ENCODE measurements around the gene CDKN1C. TPM values are rescaled to one million over a fixed set of nuclear protein-coding genes. Genes with fewer than 3 reads are reported as not detected.

The CDKN1C gene
- total and polyA plus RNA-seq, 2 experiments from 2014 or later: 470 to 526 TPM

- H3K9me3 ChIP-seq (ENCODE audit: low read depth): no peaks in the 10 kb centered on the region
- no peaks in the 10 kb centered on the region for H3K27me3 ChIP-seq
- peak; percentile 51 for DNase-seq (ENCODE audit: low spot score)
- 62% methylated on average over 11 of the region's 11 CpGs for WGBS (ENCODE audit: low lambda C conversion rate, missing lambda C conversion rate)
- H2AFZ ChIP-seq: no peak overlapping the region
- peaks cover 3% of the 10 kb centered on the region for H3K36me3 ChIP-seq (replicated peaks; ENCODE audit: insufficient read depth, low read depth)
- peak overlapping the region; percentile 94 for H3K27ac ChIP-seq
- H3K4me3 ChIP-seq: peak overlapping the region; percentile 95
- H3K4me1 ChIP-seq (ENCODE audit: insufficient read depth): peaks cover 20% of the 10 kb centered on the region
- peaks cover 31% of the 10 kb centered on the region for H3K79me2 ChIP-seq
- TF ChIP-seq EZH2 (IDR thresholded peaks at IDR 0.05; ENCODE audit: borderline replicate concordance) (no peak), CTCF (IDR thresholded peaks at IDR 0.05; ENCODE audit: poor library complexity) (no peak), EZH2phosphoT487 (IDR thresholded peaks at IDR 0.05; ENCODE audit: low read depth, severe bottlenecking, unreplicated experiment) (no peak)
- H3K4me2 ChIP-seq: peak overlapping the region; percentile 95
- H3K9me2 ChIP-seq (replicated peaks; ENCODE audit: insufficient read depth): no peaks in the 10 kb centered on the region
- H4K20me1 ChIP-seq (ENCODE audit: insufficient read depth, poor library complexity, severe bottlenecking): peaks cover 25% of the 10 kb centered on the region
Observed at GRCh38 chr11:2882396-2883110, 3.0 kb downstream of the CDKN1C start.

GRCh38 chr11:2881981-2882375, 3.6 kb downstream of the CDKN1C start:
- WGBS (ENCODE audit: low lambda C conversion rate, missing lambda C conversion rate): 48% methylated on average over 12 of the region's 12 CpGs
- no peaks in the 10 kb centered on the region for H3K27me3 ChIP-seq

GRCh38 chr11:2881076-2881980, 4.2 kb downstream of the CDKN1C start:
- Histone ChIP-seq H3K9me3 (ENCODE audit: low read depth) (no peaks in the 10 kb centered on the region), H3K27ac (peak overlapping the region; percentile 94), H4K20me1 (ENCODE audit: insufficient read depth, poor library complexity, severe bottlenecking) (peaks cover 25% of the 10 kb centered on the region), H3K4me2 (peak overlapping the region; percentile 95), H3K36me3 (replicated peaks; ENCODE audit: insufficient read depth, low read depth) (peaks cover 3% of the 10 kb centered on the region), H3K4me1 (ENCODE audit: insufficient read depth) (peaks cover 17% of the 10 kb centered on the region), H3K4me3 (no peak overlapping the region), H2AFZ (no peak overlapping the region), H3K79me2 (peaks cover 29% of the 10 kb centered on the region), H3K9me2 (replicated peaks; ENCODE audit: insufficient read depth) (no peaks in the 10 kb centered on the region), H3K27me3 (no peaks in the 10 kb centered on the region)
- no peak for DNase-seq (ENCODE audit: low spot score)
- TF ChIP-seq CTCF (IDR thresholded peaks at IDR 0.05; ENCODE audit: poor library complexity) (no peak), EZH2 (IDR thresholded peaks at IDR 0.05; ENCODE audit: borderline replicate concordance) (no peak), EZH2phosphoT487 (IDR thresholded peaks at IDR 0.05; ENCODE audit: low read depth, severe bottlenecking, unreplicated experiment) (no peak)
- whole genome bisulfite sequencing (ENCODE audit: low lambda C conversion rate, missing lambda C conversion rate): 81% methylated on average over 19 of the region's 19 CpGs

More at GRCh38 chr11:2881981-2882375, 3.6 kb downstream of the CDKN1C start:
- H3K27ac ChIP-seq: peak overlapping the region; percentile 94
- no peak overlapping the region for H2AFZ ChIP-seq
- TF ChIP-seq EZH2 (IDR thresholded peaks at IDR 0.05; ENCODE audit: borderline replicate concordance): no peak
- no peaks in the 10 kb centered on the region for H3K9me2 ChIP-seq (replicated peaks; ENCODE audit: insufficient read depth)
- peaks cover 20% of the 10 kb centered on the region for H3K4me1 ChIP-seq (ENCODE audit: insufficient read depth)
- H4K20me1 ChIP-seq (ENCODE audit: insufficient read depth, poor library complexity, severe bottlenecking): peaks cover 25% of the 10 kb centered on the region
- peak overlapping the region; percentile 95 for H3K4me2 ChIP-seq
- no peaks in the 10 kb centered on the region for H3K9me3 ChIP-seq (ENCODE audit: low read depth)
- peaks cover 3% of the 10 kb centered on the region for H3K36me3 ChIP-seq (replicated peaks; ENCODE audit: insufficient read depth, low read depth)
- no peak overlapping the region for H3K4me3 ChIP-seq
- H3K79me2 ChIP-seq: peaks cover 31% of the 10 kb centered on the region
- DNase-seq (ENCODE audit: low spot score): peak; percentile 55

GRCh38 chr11:2880646-2881045, 4.9 kb downstream of the CDKN1C start:
- H2AFZ ChIP-seq: no peak overlapping the region
- no peaks in the 10 kb centered on the region for H3K9me3 ChIP-seq (ENCODE audit: low read depth)
- no peaks in the 10 kb centered on the region for H3K27me3 ChIP-seq
- peak overlapping the region; percentile 94 for H3K27ac ChIP-seq
- H3K4me1 ChIP-seq (ENCODE audit: insufficient read depth): peaks cover 15% of the 10 kb centered on the region
- H3K4me2 ChIP-seq: no peak overlapping the region
- WGBS (ENCODE audit: low lambda C conversion rate, missing lambda C conversion rate): 40% methylated on average over 1 of the region's 7 CpGs
- H3K36me3 ChIP-seq (replicated peaks; ENCODE audit: insufficient read depth, low read depth): peaks cover 3% of the 10 kb centered on the region
- no peaks in the 10 kb centered on the region for H3K9me2 ChIP-seq (replicated peaks; ENCODE audit: insufficient read depth)
- no peak for DNase-seq (ENCODE audit: low spot score)
- H4K20me1 ChIP-seq (ENCODE audit: insufficient read depth, poor library complexity, severe bottlenecking): peaks cover 25% of the 10 kb centered on the region
- TF ChIP-seq EZH2 (IDR thresholded peaks at IDR 0.05; ENCODE audit: borderline replicate concordance) (no peak), CTCF (IDR thresholded peaks at IDR 0.05; ENCODE audit: poor library complexity) (no peak), EZH2phosphoT487 (IDR thresholded peaks at IDR 0.05; ENCODE audit: low read depth, severe bottlenecking, unreplicated experiment) (no peak)
- H3K4me3 ChIP-seq: no peak overlapping the region
- peaks cover 28% of the 10 kb centered on the region for H3K79me2 ChIP-seq

All from hepatocyte (in vitro differentiated cells).